Activated T-cell treated with anti-CD3 and anti-CD28 coated beads, Interleukin-2, amount 50 U/mL, for 48 hours (primary cell): ENCODE measurements around the gene SFTPB.
"Not testable (repeated sequence)": the region's sequence is repeated elsewhere in the genome, so short reads cannot be mapped to it uniquely, and the experiment has no call there.

Source experiments
- DNase-seq, 2 experiments: peaks; one replicate each; pipeline ENCODE4 v3.0.0-alpha.2; 2020

Gene SFTPB

GRCh38 chr2:85675427-85675826 is 7.4 kb upstream of the SFTPB start:
- no peak for DNase-seq

- DNase-seq: no peak
Observed at GRCh38 chr2:85674417-85674816, 6.4 kb upstream of the SFTPB start.

DNA sequence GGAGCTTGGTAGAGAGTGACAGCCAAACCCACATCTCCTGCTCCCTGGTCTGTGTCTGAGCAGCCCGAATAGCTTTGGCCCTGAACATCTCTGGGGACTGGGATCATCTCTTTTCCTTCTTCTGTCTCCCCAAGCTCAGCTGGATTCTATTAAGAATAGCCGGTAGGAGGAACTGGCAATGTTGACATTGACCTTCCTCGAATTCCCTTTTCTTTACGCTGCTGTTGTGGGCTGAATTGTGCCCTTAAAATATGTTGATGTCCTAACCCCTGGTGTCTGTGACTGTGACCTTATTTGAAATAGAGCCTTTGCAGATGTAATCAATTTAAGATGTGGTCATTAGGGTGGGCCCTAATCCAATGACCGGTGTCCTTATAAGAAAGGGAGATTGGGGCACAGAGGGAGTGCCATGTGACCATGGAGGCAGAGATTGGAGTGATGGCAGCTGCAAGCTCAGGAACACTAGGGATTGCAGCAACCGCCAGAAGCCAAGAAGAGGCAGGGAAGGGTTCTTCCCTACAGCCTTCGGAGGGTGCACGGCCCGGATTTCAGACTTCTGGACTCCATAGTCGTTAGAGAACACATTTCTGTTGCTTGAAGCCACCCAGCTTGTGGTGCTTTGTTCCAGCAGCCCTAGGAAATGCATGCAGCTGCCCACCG is 5.8 kb upstream of the SFTPB start:
- no peak for DNase-seq

- no peak for DNase-seq
Observed at GRCh38 chr2:85672456-85672855, 4.5 kb upstream of the SFTPB start.

- not testable (repeated sequence) for DNase-seq
Observed at GRCh38 chr2:85670416-85670815, 2.4 kb upstream of the SFTPB start.

DNA sequence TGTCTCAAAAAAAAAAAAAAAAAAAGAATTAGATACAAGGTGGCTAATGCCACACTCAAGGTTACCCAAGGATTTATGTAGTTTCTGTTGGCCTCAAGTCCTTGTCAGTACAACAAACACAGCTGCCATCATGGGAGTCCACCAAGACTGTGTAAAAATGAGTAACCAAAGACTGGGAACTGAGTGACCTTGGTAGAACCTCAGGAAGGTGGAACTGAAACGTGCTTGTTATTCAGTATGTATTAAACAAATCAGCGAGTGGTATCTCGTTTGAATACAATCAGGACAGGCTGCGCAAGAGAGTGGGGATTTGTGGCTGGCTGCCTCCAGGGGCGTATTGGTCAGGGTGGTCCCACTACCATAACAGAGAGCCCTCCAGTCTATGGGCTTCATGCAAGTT is 1.6 kb upstream of the SFTPB start:
- DNase-seq: no peak

- no peak for DNase-seq
Observed at GRCh38 chr2:85668857-85669142, 801 bp upstream of the SFTPB start.

DNA sequence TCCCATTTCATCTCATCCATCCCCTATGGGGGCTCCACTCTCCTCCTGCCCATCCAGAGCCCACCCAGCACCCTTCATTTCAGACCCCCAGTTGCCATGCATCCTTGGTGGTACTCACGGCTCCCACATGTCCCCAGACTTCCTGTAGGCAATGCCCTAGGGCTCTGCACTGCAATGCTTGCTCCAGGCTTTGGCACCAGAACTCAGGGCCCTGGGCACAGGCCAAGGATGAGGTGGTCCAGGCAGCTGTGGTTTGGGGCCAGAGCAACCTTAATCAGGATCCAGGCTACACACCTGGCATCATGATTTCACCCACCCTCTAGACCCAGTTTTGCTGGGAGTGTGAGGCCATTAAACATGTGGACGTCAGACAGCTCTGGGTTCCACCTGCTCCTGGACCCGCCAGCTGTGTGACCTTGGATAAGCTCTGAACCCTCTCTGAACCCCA is 414 bp downstream of the SFTPB start:
- no peak for DNase-seq

DNA sequence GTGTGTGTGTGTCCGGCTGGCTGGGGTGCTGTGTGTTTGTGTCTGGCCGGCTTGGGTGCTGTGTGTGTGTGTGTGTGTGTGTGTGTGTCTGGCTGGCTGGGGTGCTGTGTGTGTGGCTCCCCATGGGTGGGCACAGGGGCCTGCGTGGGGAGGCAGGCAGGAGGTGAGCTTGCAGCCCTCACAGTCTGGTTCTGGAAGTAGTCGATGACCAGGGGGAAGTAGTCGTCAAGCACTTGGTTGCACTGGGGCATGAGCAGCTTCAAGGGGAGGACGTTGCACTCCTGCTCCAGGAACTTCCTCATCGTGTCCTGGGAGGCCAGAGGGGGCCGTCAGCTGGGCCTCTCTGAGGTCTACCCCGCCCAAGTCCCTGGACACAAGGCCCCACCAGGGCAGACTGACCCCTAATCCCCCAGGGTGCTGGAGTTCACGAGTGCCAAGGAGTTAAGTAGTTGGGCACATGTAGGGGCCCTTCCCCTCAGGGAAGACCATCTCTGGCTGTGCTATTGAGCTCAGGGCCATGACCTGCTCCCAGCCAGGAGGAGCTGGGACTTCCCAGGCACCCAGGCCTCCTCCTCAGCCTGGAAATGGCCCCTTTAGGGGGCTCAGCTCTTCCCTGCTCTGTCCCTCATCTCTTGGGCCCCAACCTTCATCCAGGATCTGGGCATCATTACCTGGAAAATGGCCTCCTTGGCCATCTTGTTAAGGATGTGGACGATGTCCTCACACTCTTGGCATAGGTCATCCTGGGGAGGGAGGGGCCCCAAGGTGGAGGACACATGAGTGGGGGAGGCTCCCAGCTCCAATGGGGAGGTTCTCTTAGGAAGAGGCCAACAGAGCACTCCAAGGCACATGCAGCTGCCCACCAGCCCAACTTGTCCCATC is 1.3 kb downstream of the SFTPB start:
- no peak for DNase-seq

- DNase-seq: no peak
Observed at GRCh38 chr2:85666016-85666415, 2.0 kb downstream of the SFTPB start.

DNA sequence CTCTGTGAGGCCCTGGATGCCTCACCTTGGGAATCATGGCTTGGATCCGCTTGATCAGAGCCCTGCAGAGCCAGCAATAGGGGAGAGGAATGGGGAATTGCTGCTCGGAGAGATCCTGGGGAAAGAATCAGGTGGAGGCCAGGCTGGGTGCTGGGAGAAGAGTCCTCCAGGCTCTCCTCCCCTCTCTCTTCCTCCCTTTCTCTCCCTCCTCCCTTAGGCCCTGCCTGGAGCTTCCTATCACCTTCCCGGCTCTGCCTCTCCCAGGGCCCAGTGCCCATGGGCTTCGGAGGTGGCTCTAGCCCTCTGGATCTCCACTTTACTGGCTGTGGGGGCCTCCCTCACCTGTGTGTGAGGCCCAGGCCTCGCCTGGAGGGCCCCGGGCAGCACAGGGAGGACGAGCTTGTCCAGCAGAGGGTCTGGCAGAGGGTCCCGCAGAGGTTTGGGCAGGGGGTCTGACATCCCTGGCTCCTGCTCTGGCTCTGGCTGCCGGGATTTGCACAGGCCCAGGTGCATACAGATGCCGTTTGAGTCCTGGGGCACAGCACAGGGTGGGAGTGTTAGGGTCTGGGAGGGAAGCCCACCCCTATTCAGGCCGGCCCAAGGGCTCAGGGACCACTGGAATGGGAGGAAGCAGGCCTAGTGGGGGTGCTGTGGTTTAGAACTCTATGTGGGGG is 2.6 kb downstream of the SFTPB start:
- no peak for DNase-seq

GRCh38 chr2:85663594-85664565 is 4.1 kb downstream of the SFTPB start:
- DNase-seq: no peak

GRCh38 chr2:85662899-85663593 is 5.0 kb downstream of the SFTPB start:
- DNase-seq: no peak

GRCh38 chr2:85661139-85661858 is 6.7 kb downstream of the SFTPB start:
- DNase-seq: no peak

- no peak for DNase-seq
Observed at GRCh38 chr2:85660725-85661124, 7.3 kb downstream of the SFTPB start.

- DNase-seq: not testable (repeated sequence)
Observed at GRCh38 chr2:85660301-85660700, 7.7 kb downstream of the SFTPB start.

DNA sequence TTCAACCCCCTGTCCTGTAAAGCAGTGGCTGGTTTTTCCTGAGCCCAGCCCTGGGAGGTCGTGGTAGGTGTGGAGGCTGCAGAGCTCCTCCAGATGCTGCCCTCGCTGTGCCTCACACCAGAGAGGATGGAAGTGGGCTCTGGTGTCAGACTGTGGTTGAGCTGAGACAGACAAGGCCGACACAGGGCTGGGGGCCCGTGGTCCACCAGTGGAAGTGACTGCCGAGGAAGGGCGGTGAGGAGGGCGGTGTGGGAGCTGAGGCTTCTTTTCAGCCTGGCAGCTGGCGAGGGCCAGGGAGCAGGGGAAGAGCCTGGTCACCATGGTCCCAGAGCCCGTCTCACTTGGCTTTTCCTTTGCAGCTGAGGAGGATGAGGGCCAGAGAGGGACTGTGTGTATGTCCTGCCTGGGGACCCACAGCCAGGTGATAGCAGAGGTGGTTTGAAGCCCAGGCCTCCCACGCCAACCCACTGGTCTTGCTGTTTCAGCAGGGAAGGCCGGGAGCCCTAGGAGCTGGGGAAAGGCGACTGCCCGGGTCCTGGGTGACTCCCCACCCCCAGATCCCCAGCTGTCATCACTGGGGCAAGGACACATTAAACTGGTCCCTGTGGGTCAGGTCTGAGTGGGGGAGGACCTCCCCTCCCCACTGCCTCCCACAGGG is 8.5 kb downstream of the SFTPB start:
- DNase-seq: no peak

- not testable (repeated sequence) for DNase-seq
Observed at GRCh38 chr2:85657399-85657798, 10.6 kb downstream of the SFTPB start.

DNA sequence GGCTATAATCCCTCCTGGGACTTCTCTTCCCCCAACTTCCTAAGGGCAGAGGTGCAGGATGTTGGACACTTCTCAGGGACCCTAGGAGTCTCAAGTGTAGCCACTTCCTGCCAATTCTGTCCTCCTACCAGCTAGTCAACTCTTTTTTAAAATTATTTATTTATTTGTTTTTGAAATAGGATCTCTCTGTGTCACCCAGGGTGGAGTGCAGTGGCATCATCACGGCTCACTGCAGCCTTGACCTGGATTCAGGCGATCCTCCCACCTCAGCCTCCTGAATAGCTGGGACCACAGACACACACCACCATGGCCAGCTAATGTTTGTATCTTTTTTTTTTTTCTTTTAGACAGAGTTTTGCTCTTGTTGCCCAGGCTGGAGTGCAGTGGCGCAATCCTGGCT is 11.5 kb downstream of the SFTPB start:
- no peak for DNase-seq

DNA sequence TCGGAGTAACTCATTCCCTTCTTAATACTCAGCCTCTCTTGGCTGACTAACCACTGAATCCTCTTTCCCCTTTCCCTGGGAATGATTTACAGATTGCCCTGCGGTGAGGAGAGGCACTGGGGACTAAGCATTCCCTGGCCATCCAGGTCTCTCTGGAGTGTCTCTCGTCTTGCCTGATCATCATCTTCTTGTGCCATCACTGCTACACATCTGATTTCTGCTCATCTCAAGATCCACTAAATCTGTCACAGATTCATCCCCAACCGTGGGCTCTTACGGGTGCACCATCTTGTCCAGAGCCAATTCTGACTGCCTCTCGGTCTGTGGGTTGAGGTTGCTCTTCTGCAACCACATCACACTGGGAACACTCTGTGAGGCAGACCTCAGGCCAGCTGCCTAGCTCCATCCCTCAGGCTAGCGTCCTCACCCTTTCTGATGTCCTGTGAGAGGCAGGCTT is 12.0 kb downstream of the SFTPB start:
- DNase-seq: no peak

- DNase-seq: no peak
Observed at GRCh38 chr2:85653996-85654395, 14.0 kb downstream of the SFTPB start.
